HCT116 (cell line): ENCODE measurements around the gene STK32C. TPM values are rescaled to one million over a fixed set of nuclear protein-coding genes. Genes with fewer than 3 reads are reported as not detected.

Source experiments
- total RNA-seq: library from RNA; stranded (reverse); gene quantifications from one replicate; pipeline ENCODE4 v1.2.1, GENCODE V29; 2021; ENCODE audit not compliant: unreplicated experiment

STK32C gene
- total RNA-seq, 1 experiment from 2014 or later: 29.7 TPM

Other genes with a start within 250 kb of the STK32C start
- gene JAKMIP3, start 242.0 kb downstream of the STK32C start, total RNA-seq: 0.17 TPM
- 5.4 TPM for gene DPYSL4, start 121.0 kb downstream of the STK32C start, total RNA-seq
- 4.1 TPM for gene LRRC27, start 24.2 kb upstream of the STK32C start, total RNA-seq
- gene PWWP2B, start 89.2 kb upstream of the STK32C start, total RNA-seq: 13.9 TPM
- gene INPP5A, start 229.8 kb upstream of the STK32C start, total RNA-seq: 12.3 TPM